Measurements from ENCODE around the gene SCO2. TPM values are rescaled to one million over a fixed set of nuclear protein-coding genes. Genes with fewer than 3 reads are reported as not detected.
A peak's percentile ranks its signal among the peaks of the same experiment; 100 is the strongest.

SCO2 gene
- total and polyA plus RNA-seq, 2 experiments from 2014 or later = 2.0 to 11.2 TPM

GRCh38 chr22:50479721-50480120 lies 45.7 kb downstream of the SCO2 start:
- H3K4me3 ChIP-seq = no peak overlapping the region
- no peak for DNase-seq (ENCODE audit: low spot score)
- H2AFZ ChIP-seq = no peak overlapping the region
- no peaks in the 10 kb centered on the region for H3K79me2 ChIP-seq
- no peak overlapping the region for H3K27ac ChIP-seq
- no peak overlapping the region for H3K4me2 ChIP-seq
- peaks cover 29% of the 10 kb centered on the region for H3K27me3 ChIP-seq
- no peak for TF ChIP-seq EZH2phosphoT487 (IDR thresholded peaks at IDR 0.05; ENCODE audit: low read depth, severe bottlenecking, unreplicated experiment)
- no peak for TF ChIP-seq CTCF (IDR thresholded peaks at IDR 0.05; ENCODE audit: poor library complexity)
- TF ChIP-seq EZH2 (IDR thresholded peaks at IDR 0.05; ENCODE audit: borderline replicate concordance) = no peak
- peaks cover 14% of the 10 kb centered on the region for H3K4me1 ChIP-seq (ENCODE audit: insufficient read depth)
- H3K9me2 ChIP-seq (replicated peaks; ENCODE audit: insufficient read depth) = no peaks in the 10 kb centered on the region
- no peaks in the 10 kb centered on the region for H4K20me1 ChIP-seq (ENCODE audit: insufficient read depth, poor library complexity, severe bottlenecking)
- no peaks in the 10 kb centered on the region for H3K36me3 ChIP-seq (replicated peaks; ENCODE audit: insufficient read depth, low read depth)
- 84% methylated on average over 11 of the region's 11 CpGs for WGBS (ENCODE audit: low lambda C conversion rate, missing lambda C conversion rate)
- no peaks in the 10 kb centered on the region for H3K9me3 ChIP-seq (ENCODE audit: low read depth)

- TF ChIP-seq CTCF (IDR thresholded peaks at IDR 0.05; ENCODE audit: poor library complexity) (no peak), EZH2phosphoT487 (IDR thresholded peaks at IDR 0.05; ENCODE audit: low read depth, severe bottlenecking, unreplicated experiment) (no peak), EZH2 (IDR thresholded peaks at IDR 0.05; ENCODE audit: borderline replicate concordance) (no peak)
- no peak overlapping the region for H3K27ac ChIP-seq
- WGBS (ENCODE audit: low lambda C conversion rate, missing lambda C conversion rate) = 87% methylated on average over 12 of the region's 12 CpGs
- no peak for DNase-seq (ENCODE audit: low spot score)
- no peaks in the 10 kb centered on the region for H3K9me3 ChIP-seq (ENCODE audit: low read depth)
- no peak overlapping the region for H2AFZ ChIP-seq
- no peak overlapping the region for H3K4me3 ChIP-seq
- peaks cover 15% of the 10 kb centered on the region for H4K20me1 ChIP-seq (ENCODE audit: insufficient read depth, poor library complexity, severe bottlenecking)
- peaks cover 29% of the 10 kb centered on the region for H3K27me3 ChIP-seq
- H3K9me2 ChIP-seq (replicated peaks; ENCODE audit: insufficient read depth) = no peaks in the 10 kb centered on the region
- H3K4me1 ChIP-seq (ENCODE audit: insufficient read depth) = peaks cover 15% of the 10 kb centered on the region
- peaks cover 17% of the 10 kb centered on the region for H3K79me2 ChIP-seq
- no peaks in the 10 kb centered on the region for H3K36me3 ChIP-seq (replicated peaks; ENCODE audit: insufficient read depth, low read depth)
- no peak overlapping the region for H3K4me2 ChIP-seq
Measured at GRCh38 chr22:50477923-50478322, 47.5 kb downstream of the SCO2 start.

- Histone ChIP-seq H4K20me1 (ENCODE audit: insufficient read depth, poor library complexity, severe bottlenecking) (peaks cover 26% of the 10 kb centered on the region), H3K27ac (no peak overlapping the region), H3K9me2 (replicated peaks; ENCODE audit: insufficient read depth) (no peaks in the 10 kb centered on the region), H3K36me3 (replicated peaks; ENCODE audit: insufficient read depth, low read depth) (no peaks in the 10 kb centered on the region), H3K4me1 (ENCODE audit: insufficient read depth) (peaks cover 20% of the 10 kb centered on the region), H3K9me3 (ENCODE audit: low read depth) (no peaks in the 10 kb centered on the region), H2AFZ (no peak overlapping the region), H3K79me2 (peaks cover 28% of the 10 kb centered on the region), H3K27me3 (peaks cover 25% of the 10 kb centered on the region), H3K4me2 (no peak overlapping the region), H3K4me3 (no peak overlapping the region)
- 85% methylated on average over 7 of the region's 7 CpGs for WGBS (ENCODE audit: low lambda C conversion rate, missing lambda C conversion rate)
- no peak for DNase-seq (ENCODE audit: low spot score)
- TF ChIP-seq EZH2 (IDR thresholded peaks at IDR 0.05; ENCODE audit: borderline replicate concordance) = no peak
- TF ChIP-seq CTCF (IDR thresholded peaks at IDR 0.05; ENCODE audit: poor library complexity) = no peak
- no peak for TF ChIP-seq EZH2phosphoT487 (IDR thresholded peaks at IDR 0.05; ENCODE audit: low read depth, severe bottlenecking, unreplicated experiment)
Measured at GRCh38 chr22:50476868-50477267, 48.5 kb downstream of the SCO2 start.

- no peak overlapping the region for H3K4me3 ChIP-seq
- WGBS (ENCODE audit: low lambda C conversion rate, missing lambda C conversion rate) = 99% methylated on average over 6 of the region's 6 CpGs
Measured at GRCh38 chr22:50475652-50476002, 49.8 kb downstream of the SCO2 start.

More at GRCh38 chr22:50475652-50476002, 49.8 kb downstream of the SCO2 start:
- H3K79me2 ChIP-seq = peaks cover 40% of the 10 kb centered on the region
- peaks cover 28% of the 10 kb centered on the region for H3K4me1 ChIP-seq (ENCODE audit: insufficient read depth)
- H3K27ac ChIP-seq = no peak overlapping the region
- DNase-seq (ENCODE audit: low spot score) = no peak
- H3K27me3 ChIP-seq = peaks cover 17% of the 10 kb centered on the region
- no peaks in the 10 kb centered on the region for H3K9me3 ChIP-seq (ENCODE audit: low read depth)
- H3K4me2 ChIP-seq = peak overlapping the region; percentile 89
- H3K36me3 ChIP-seq (replicated peaks; ENCODE audit: insufficient read depth, low read depth) = no peaks in the 10 kb centered on the region
- peak overlapping the region; percentile 71 for H2AFZ ChIP-seq
- TF ChIP-seq EZH2phosphoT487 (IDR thresholded peaks at IDR 0.05; ENCODE audit: low read depth, severe bottlenecking, unreplicated experiment) (no peak), CTCF (IDR thresholded peaks at IDR 0.05; ENCODE audit: poor library complexity) (no peak), EZH2 (IDR thresholded peaks at IDR 0.05; ENCODE audit: borderline replicate concordance) (no peak)
- H4K20me1 ChIP-seq (ENCODE audit: insufficient read depth, poor library complexity, severe bottlenecking) = peaks cover 38% of the 10 kb centered on the region
- no peaks in the 10 kb centered on the region for H3K9me2 ChIP-seq (replicated peaks; ENCODE audit: insufficient read depth)
